ENCODE results near the gene ACOT7. TPM values are rescaled to one million over a fixed set of nuclear protein-coding genes. Genes with fewer than 3 reads are reported as not detected.

The ACOT7 gene
- total RNA-seq, 1 donor from 2014 or later, result 16.1 TPM

DNA sequence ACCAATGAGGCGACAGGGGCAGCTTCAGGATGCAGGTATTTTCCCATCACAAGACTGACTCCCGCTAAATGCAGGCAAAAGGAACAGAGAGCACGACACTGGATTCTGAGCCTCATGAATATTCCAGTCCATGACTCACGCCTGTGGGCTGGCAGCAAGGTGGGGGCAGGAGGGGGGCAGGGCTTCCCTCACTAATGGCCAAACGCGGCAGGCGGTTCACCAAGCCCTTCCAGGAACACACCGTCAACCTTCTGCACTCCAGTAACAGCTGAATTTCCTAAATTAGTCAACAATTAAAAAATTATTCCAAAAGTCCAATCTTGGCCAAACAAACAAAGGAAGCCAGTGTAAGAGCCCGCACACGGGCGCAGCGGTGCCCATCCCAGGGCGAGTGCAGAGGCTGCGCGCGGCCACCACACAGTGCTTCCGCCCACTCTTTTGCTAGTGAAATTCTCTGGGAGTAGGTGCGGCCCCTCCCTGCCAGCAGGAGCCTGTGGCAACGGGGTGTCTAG lies 120.1 kb downstream of the ACOT7 start:
- intact Hi-C loops (cut with DNase I), result no loop called here
- H3K9me3 ChIP-seq, result no peaks in the 10 kb centered on the region
- H3K4me1 ChIP-seq, result peaks cover 0 to 11% of the 10 kb centered on the region in 2 donors
- no peaks in the 10 kb centered on the region for H3K27me3 ChIP-seq
- no peak overlapping the region for H3K4me3 ChIP-seq
- H3K27ac ChIP-seq, result no peak overlapping the region
- H3K36me3 ChIP-seq, result no peaks in the 10 kb centered on the region
- TF ChIP-seq CTCF (IDR thresholded peaks at IDR 0.05), result no peak
- DNase-seq (ENCODE audit: low spot score in 2 of 2), result no peak

- Histone ChIP-seq H3K4me3 (no peak overlapping the region), H3K27me3 (no peaks in the 10 kb centered on the region), H3K4me1 (peaks cover 0 to 11% of the 10 kb centered on the region in 2 donors), H3K36me3 (no peaks in the 10 kb centered on the region), H3K27ac (no peak overlapping the region), H3K9me3 (no peaks in the 10 kb centered on the region)
- intact Hi-C loops (cut with DNase I), result no loop called here
- no peak for TF ChIP-seq CTCF (IDR thresholded peaks at IDR 0.05)
- DNase-seq (ENCODE audit: low spot score in 2 of 2), result no peak
These were observed 120.7 kb downstream of the ACOT7 start for GRCh38 chr1:6272868-6273267.

- TF ChIP-seq CTCF (IDR thresholded peaks at IDR 0.05), result no peak
- Histone ChIP-seq H3K9me3 (no peaks in the 10 kb centered on the region), H3K36me3 (no peaks in the 10 kb centered on the region), H3K4me1 (peaks cover 0 to 11% of the 10 kb centered on the region in 2 donors), H3K27ac (no peak overlapping the region), H3K27me3 (no peaks in the 10 kb centered on the region), H3K4me3 (no peak overlapping the region)
- intact Hi-C loops (cut with DNase I), result no loop called here
- DNase-seq (ENCODE audit: low spot score in 2 of 2), result no peak
These were observed 121.1 kb downstream of the ACOT7 start for GRCh38 chr1:6272452-6272851.

- H3K27ac ChIP-seq, result no peak overlapping the region
- DNase-seq (ENCODE audit: low spot score in 2 of 2), result no peak
These were observed 122.0 kb downstream of the ACOT7 start for GRCh38 chr1:6271554-6271953.

DNA sequence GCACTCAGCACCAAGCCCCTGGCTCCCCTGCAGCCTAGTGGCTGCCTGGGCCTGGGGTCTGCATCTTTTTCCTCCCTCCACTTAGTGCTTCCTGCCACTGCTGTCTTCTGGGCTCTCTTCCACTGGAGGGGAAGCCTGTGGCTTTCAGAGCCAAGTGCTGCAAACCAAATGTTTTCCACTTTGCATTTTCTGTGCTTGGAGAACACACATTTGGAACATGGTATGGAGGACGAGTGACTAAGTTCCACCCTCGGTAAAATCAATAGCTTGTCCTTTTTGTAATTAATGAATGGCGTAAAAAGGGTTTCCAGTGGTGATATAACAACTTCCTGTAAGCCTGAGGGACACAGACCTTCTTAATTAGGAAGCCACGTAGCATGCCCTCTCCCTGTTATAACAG lies 122.6 kb downstream of the ACOT7 start:
- Histone ChIP-seq H3K4me1 (peaks cover 0 to 4% of the 10 kb centered on the region in 2 donors), H3K9me3 (no peaks in the 10 kb centered on the region), H3K27ac (no peak overlapping the region), H3K4me3 (no peak overlapping the region), H3K27me3 (no peaks in the 10 kb centered on the region), H3K36me3 (no peaks in the 10 kb centered on the region)
- intact Hi-C loops (cut with DNase I), result no loop called here
- TF ChIP-seq CTCF (IDR thresholded peaks at IDR 0.05), result no peak
- DNase-seq (ENCODE audit: low spot score in 2 of 2), result no peak

More at GRCh38 chr1:6271554-6271953, 122.0 kb downstream of the ACOT7 start:
- intact Hi-C loops (cut with DNase I), result no loop called here
- H3K36me3 ChIP-seq, result no peaks in the 10 kb centered on the region
- peaks cover 0 to 8% of the 10 kb centered on the region in 2 donors for H3K4me1 ChIP-seq
- H3K27me3 ChIP-seq, result no peaks in the 10 kb centered on the region
- H3K9me3 ChIP-seq, result no peaks in the 10 kb centered on the region
- no peak overlapping the region for H3K4me3 ChIP-seq
- no peak for TF ChIP-seq CTCF (IDR thresholded peaks at IDR 0.05)

DNA sequence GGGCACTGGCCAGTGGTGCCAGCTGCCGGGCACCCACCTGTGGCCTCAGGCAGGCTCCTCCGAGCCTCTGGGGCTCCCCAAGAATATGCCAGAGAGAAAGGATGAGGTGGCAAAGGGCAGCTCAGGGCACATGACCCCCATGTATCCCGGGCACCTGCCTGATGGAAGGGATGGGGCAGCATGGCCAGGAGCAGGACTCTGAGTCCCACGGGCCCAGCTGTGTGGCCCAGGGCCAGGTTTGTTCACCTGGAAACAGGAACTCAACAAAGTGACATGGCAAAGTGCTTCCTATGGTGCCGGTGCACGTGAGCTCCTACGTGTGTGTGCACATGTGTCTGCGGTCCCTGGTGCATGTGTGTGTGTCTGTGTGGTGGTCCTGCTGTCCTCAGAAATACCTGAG lies 123.2 kb downstream of the ACOT7 start:
- Histone ChIP-seq H3K4me1 (no peaks in the 10 kb centered on the region), H3K9me3 (no peaks in the 10 kb centered on the region), H3K4me3 (no peak overlapping the region), H3K36me3 (no peaks in the 10 kb centered on the region), H3K27me3 (no peaks in the 10 kb centered on the region), H3K27ac (no peak overlapping the region)
- intact Hi-C loops (cut with DNase I), result no loop called here
- TF ChIP-seq CTCF (IDR thresholded peaks at IDR 0.05), result no peak
- DNase-seq (ENCODE audit: low spot score in 2 of 2), result no peak

Data from ascending aorta (tissue), 2 donors.